ENCODE results near the gene MAN2A1. TPM values are rescaled to one million over a fixed set of nuclear protein-coding genes. Genes with fewer than 3 reads are reported as not detected.

Gene MAN2A1
- total RNA-seq, 1 donor from 2014 or later: 85.0 TPM

GRCh38 chr5:109903061-109903460 lies 213.3 kb downstream of the MAN2A1 start:
- TF ChIP-seq CTCF (IDR thresholded peaks at IDR 0.05; ENCODE audit: insufficient read depth, low read length, severe bottlenecking): no peak
- H3K27me3 ChIP-seq (ENCODE audit: control insufficient read depth, insufficient read depth, low read length): no peaks in the 10 kb centered on the region
- no peak overlapping the region for H3K4me3 ChIP-seq (ENCODE audit: low read depth, low read length)
- no peaks in the 10 kb centered on the region for H3K36me3 ChIP-seq (ENCODE audit: control insufficient read depth, insufficient read depth, low read length)
- FAIRE-seq: no peak
- DNase-seq (ENCODE audit: low read depth): no peak

- peak; percentile 15 for DNase-seq (ENCODE audit: low read depth)
- no peak for FAIRE-seq
- Histone ChIP-seq H3K4me3 (ENCODE audit: low read depth, low read length) (no peak overlapping the region), H3K27me3 (ENCODE audit: control insufficient read depth, insufficient read depth, low read length) (no peaks in the 10 kb centered on the region), H3K36me3 (ENCODE audit: control insufficient read depth, insufficient read depth, low read length) (no peaks in the 10 kb centered on the region)
- TF ChIP-seq CTCF (IDR thresholded peaks at IDR 0.05; ENCODE audit: insufficient read depth, low read length, severe bottlenecking): no peak
Measured at GRCh38 chr5:109905906-109906305, 216.2 kb downstream of the MAN2A1 start.

GRCh38 chr5:109907189-109907588 lies 217.5 kb downstream of the MAN2A1 start:
- Histone ChIP-seq H3K4me3 (ENCODE audit: low read depth, low read length) (no peak overlapping the region), H3K36me3 (ENCODE audit: control insufficient read depth, insufficient read depth, low read length) (no peaks in the 10 kb centered on the region), H3K27me3 (ENCODE audit: control insufficient read depth, insufficient read depth, low read length) (no peaks in the 10 kb centered on the region)
- no peak for TF ChIP-seq CTCF (IDR thresholded peaks at IDR 0.05; ENCODE audit: insufficient read depth, low read length, severe bottlenecking)
- DNase-seq (ENCODE audit: low read depth) (no peak), FAIRE-seq (no peak)

- Histone ChIP-seq H3K27me3 (ENCODE audit: control insufficient read depth, insufficient read depth, low read length) (no peaks in the 10 kb centered on the region), H3K4me3 (ENCODE audit: low read depth, low read length) (no peak overlapping the region), H3K36me3 (ENCODE audit: control insufficient read depth, insufficient read depth, low read length) (no peaks in the 10 kb centered on the region)
- TF ChIP-seq CTCF (IDR thresholded peaks at IDR 0.05; ENCODE audit: insufficient read depth, low read length, severe bottlenecking): no peak
- FAIRE-seq: no peak
- peak; percentile 22 for DNase-seq (ENCODE audit: low read depth)
Measured at GRCh38 chr5:109907731-109908130, 218.0 kb downstream of the MAN2A1 start.

- no peak for TF ChIP-seq CTCF (IDR thresholded peaks at IDR 0.05; ENCODE audit: insufficient read depth, low read length, severe bottlenecking)
- DNase-seq (ENCODE audit: low read depth): no peak
- no peak overlapping the region for H3K4me3 ChIP-seq (ENCODE audit: low read depth, low read length)
- no peak for FAIRE-seq
- no peaks in the 10 kb centered on the region for H3K36me3 ChIP-seq (ENCODE audit: control insufficient read depth, insufficient read depth, low read length)
- H3K27me3 ChIP-seq (ENCODE audit: control insufficient read depth, insufficient read depth, low read length): no peaks in the 10 kb centered on the region
Measured at GRCh38 chr5:109908366-109908765, 218.6 kb downstream of the MAN2A1 start.

GRCh38 chr5:109910874-109911273 lies 221.1 kb downstream of the MAN2A1 start:
- DNase-seq (ENCODE audit: low read depth): no peak

More at GRCh38 chr5:109910874-109911273, 221.1 kb downstream of the MAN2A1 start:
- no peak for TF ChIP-seq CTCF (IDR thresholded peaks at IDR 0.05; ENCODE audit: insufficient read depth, low read length, severe bottlenecking)
- Histone ChIP-seq H3K4me3 (ENCODE audit: low read depth, low read length) (no peak overlapping the region), H3K36me3 (ENCODE audit: control insufficient read depth, insufficient read depth, low read length) (no peaks in the 10 kb centered on the region), H3K27me3 (ENCODE audit: control insufficient read depth, insufficient read depth, low read length) (no peaks in the 10 kb centered on the region)
- FAIRE-seq: no peak

Data from bronchial epithelial cell (primary cell).